ENCODE data around the gene CPLX3.

Gene CPLX3

DNA sequence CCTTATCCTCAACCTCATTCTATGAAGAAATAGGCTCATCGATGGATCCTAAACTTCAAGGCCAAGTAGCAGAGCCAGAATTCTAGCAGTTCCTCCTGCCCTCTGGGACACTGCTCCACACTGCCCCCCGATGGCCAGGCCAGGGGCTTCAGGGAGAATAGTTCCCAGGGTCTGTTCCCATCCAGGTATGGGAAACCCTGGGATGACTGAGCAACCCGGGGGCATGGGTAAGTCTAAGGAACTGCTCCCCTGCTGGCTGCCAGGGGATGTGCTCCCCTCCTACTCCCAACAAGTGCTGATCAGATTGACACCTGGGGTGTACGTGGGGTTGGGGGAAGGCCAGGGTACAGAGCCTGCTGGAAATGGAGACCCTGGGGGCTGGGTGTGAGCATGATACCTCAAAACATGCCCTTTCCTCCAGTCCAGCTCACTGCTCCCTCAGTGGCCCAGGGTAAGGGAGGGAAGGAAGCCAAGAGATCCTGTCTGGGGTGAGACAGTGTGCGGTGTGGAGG, 8.9 kb downstream of the CPLX3 start:
- TF ChIP-seq ZFP3 (CRISPR knock-in tag; IDR thresholded peaks at IDR 0.05) (no peak), ESRRG (CRISPR knock-in tag; IDR thresholded peaks at IDR 0.05) (no peak), GLIS3 (CRISPR knock-in tag; IDR thresholded peaks at IDR 0.05) (no peak), ZNF8 (CRISPR knock-in tag; IDR thresholded peaks at IDR 0.05) (no peak), BACH2 (CRISPR knock-in tag; IDR thresholded peaks at IDR 0.05; ENCODE audit: borderline replicate concordance) (no peak), ARNTL (CRISPR knock-in tag; IDR thresholded peaks at IDR 0.05; ENCODE audit: borderline replicate concordance, low read depth) (no peak), ISL1 (CRISPR knock-in tag; IDR thresholded peaks at IDR 0.05) (no peak), PPARA (CRISPR knock-in tag; IDR thresholded peaks at IDR 0.05; ENCODE audit: borderline replicate concordance) (no peak), ZNF70 (CRISPR knock-in tag; IDR thresholded peaks at IDR 0.05) (no peak), POU6F1 (CRISPR knock-in tag; IDR thresholded peaks at IDR 0.05; ENCODE audit: borderline replicate concordance, low read depth) (no peak), TOX (CRISPR knock-in tag; IDR thresholded peaks at IDR 0.05; ENCODE audit: borderline replicate concordance) (no peak), PATZ1 (CRISPR knock-in tag; IDR thresholded peaks at IDR 0.05; ENCODE audit: borderline replicate concordance) (no peak), SNAI2 (CRISPR knock-in tag; IDR thresholded peaks at IDR 0.05) (no peak), TSHZ2 (CRISPR knock-in tag; IDR thresholded peaks at IDR 0.05) (no peak), ZFP30 (CRISPR knock-in tag; IDR thresholded peaks at IDR 0.05) (no peak), CREB5 (CRISPR knock-in tag; IDR thresholded peaks at IDR 0.05; ENCODE audit: low read depth) (no peak), RARB (CRISPR knock-in tag; IDR thresholded peaks at IDR 0.05) (no peak), ZC3H10 (CRISPR knock-in tag; IDR thresholded peaks at IDR 0.05) (no peak)
- TF ChIP-seq, protein P1, sequence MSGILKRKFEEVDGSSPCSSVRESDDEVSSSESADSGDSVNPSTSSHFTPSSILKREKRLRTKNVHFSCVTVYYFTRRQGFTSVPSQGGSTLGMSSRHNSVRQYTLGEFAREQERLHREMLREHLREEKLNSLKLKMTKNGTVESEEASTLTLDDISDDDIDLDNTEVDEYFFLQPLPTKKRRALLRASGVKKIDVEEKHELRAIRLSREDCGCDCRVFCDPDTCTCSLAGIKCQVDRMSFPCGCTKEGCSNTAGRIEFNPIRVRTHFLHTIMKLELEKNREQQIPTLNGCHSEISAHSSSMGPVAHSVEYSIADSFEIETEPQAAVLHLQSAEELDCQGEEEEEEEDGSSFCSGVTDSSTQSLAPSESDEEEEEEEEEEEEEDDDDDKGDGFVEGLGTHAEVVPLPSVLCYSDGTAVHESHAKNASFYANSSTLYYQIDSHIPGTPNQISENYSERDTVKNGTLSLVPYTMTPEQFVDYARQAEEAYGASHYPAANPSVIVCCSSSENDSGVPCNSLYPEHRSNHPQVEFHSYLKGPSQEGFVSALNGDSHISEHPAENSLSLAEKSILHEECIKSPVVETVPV (CRISPR knock-in tag; IDR thresholded peaks at IDR 0.05), result no peak
- peak; percentile 85 for ATAC-seq

- TF ChIP-seq SNAI2 (CRISPR knock-in tag; IDR thresholded peaks at IDR 0.05), result no peak
- TF ChIP-seq POU6F1 (CRISPR knock-in tag; IDR thresholded peaks at IDR 0.05; ENCODE audit: borderline replicate concordance, low read depth), result no peak
- no peak for TF ChIP-seq ZNF8 (CRISPR knock-in tag; IDR thresholded peaks at IDR 0.05)
- TF ChIP-seq RARB (CRISPR knock-in tag; IDR thresholded peaks at IDR 0.05), result no peak
- TF ChIP-seq TCF4 (CRISPR knock-in tag; IDR thresholded peaks at IDR 0.05; ENCODE audit: borderline replicate concordance), result no peak
- no peak for TF ChIP-seq TOX (CRISPR knock-in tag; IDR thresholded peaks at IDR 0.05; ENCODE audit: borderline replicate concordance)
- no peak for TF ChIP-seq ZNF70 (CRISPR knock-in tag; IDR thresholded peaks at IDR 0.05)
- no peak for TF ChIP-seq PATZ1 (CRISPR knock-in tag; IDR thresholded peaks at IDR 0.05; ENCODE audit: borderline replicate concordance)
- TF ChIP-seq ISL1 (CRISPR knock-in tag; IDR thresholded peaks at IDR 0.05), result no peak
- TF ChIP-seq ZFP3 (CRISPR knock-in tag; IDR thresholded peaks at IDR 0.05), result no peak
- no peak for TF ChIP-seq ZC3H10 (CRISPR knock-in tag; IDR thresholded peaks at IDR 0.05)
- no peak for ATAC-seq
Measured at GRCh38 chr15:74836846-74837245, 10.4 kb downstream of the CPLX3 start.
